Tibial nerve (tissue), 4 donors: ENCODE data around the gene GPHN.

ENCODE experiments used
- CTCF ChIP-seq, 5 experiments: fragments of 200-600 bp in 3 of 5; fragments of 450-650 bp in 2 of 5; sonication (generic) in 3 of 5; IDR thresholded peaks; one replicate each; pipeline ENCODE4 v1.5.1; 2016 to 2019; ENCODE audit warnings: antibody characterized with exemption in 5 of 5, mild to moderate bottlenecking in 3 of 5, moderate library complexity in 2 of 5
- EP300 ChIP-seq, 2 donors: sonication (generic); formaldehyde crosslinking; IDR thresholded peaks; one replicate each; pipeline ENCODE4 v1.6.1; 2017; ENCODE audit warnings: antibody characterized with exemption in 2 of 2, mild to moderate bottlenecking in 1 of 2
- POLR2A ChIP-seq, 2 donors: fragments of 450-650 bp; IDR thresholded peaks; one replicate each; pipeline ENCODE4 v1.6.1; 2017; ENCODE audit warnings: antibody characterized with exemption in 2 of 2, mild to moderate bottlenecking in 2 of 2, moderate library complexity in 2 of 2

- no peak for TF ChIP-seq CTCF (IDR thresholded peaks at IDR 0.05)
- no peak for TF ChIP-seq POLR2A (IDR thresholded peaks at IDR 0.05)
- TF ChIP-seq EP300 (IDR thresholded peaks at IDR 0.05), result no peak
These were observed 126.9 kb downstream of the GPHN start for GRCh38 chr14:66634876-66635275.
